ENCODE results near the gene IL3RA.

DNA sequence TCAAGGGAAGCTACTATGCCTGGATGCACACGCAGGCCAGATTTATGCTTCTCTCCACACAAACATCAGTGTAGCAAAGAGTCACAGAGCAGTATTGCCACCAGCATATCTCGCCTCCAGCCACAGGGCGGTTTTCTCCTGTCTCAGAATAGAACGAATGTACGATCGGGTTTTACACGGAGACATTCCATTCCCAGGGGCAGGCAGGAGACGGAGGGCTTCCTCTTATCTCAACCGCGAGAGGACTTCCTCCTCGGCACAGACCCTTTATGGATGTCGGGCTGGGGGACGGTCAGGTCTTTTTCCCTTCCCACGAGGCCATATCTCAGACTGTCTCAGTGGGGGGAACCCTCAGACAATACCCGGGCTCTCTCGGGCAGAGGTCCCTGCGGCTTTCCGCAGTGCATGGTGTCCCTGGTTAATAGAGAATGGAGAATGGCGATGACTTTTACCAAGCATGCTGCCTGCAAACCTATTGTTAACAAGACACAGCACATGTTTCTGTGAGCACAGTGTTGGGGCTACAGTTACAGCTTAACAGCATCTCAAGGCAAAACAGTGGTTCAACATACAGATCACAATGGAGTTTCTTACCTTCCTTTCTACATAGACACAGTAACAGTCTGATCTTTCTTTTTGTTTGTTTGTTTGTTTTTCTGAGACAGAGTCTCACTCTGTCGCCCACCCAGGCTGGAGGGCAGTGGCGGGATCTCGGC lies 43.9 kb upstream of the IL3RA start:
- TF ChIP-seq POLR2AphosphoS5 (IDR thresholded peaks at IDR 0.05; ENCODE audit: low read depth, low read length) (no peak), TAF1 (IDR thresholded peaks at IDR 0.05; ENCODE audit: borderline replicate concordance, insufficient read depth, low read length) (no peak), SIN3A (IDR thresholded peaks at IDR 0.05; ENCODE audit: borderline replicate concordance, insufficient read depth, low read length) (no peak), FOXP2 (optimal IDR thresholded peaks at IDR 0.05; ENCODE audit: borderline replicate concordance, extremely low read depth, extremely low read length, insufficient read depth) (no peak)
- TF ChIP-seq, protein P1, sequence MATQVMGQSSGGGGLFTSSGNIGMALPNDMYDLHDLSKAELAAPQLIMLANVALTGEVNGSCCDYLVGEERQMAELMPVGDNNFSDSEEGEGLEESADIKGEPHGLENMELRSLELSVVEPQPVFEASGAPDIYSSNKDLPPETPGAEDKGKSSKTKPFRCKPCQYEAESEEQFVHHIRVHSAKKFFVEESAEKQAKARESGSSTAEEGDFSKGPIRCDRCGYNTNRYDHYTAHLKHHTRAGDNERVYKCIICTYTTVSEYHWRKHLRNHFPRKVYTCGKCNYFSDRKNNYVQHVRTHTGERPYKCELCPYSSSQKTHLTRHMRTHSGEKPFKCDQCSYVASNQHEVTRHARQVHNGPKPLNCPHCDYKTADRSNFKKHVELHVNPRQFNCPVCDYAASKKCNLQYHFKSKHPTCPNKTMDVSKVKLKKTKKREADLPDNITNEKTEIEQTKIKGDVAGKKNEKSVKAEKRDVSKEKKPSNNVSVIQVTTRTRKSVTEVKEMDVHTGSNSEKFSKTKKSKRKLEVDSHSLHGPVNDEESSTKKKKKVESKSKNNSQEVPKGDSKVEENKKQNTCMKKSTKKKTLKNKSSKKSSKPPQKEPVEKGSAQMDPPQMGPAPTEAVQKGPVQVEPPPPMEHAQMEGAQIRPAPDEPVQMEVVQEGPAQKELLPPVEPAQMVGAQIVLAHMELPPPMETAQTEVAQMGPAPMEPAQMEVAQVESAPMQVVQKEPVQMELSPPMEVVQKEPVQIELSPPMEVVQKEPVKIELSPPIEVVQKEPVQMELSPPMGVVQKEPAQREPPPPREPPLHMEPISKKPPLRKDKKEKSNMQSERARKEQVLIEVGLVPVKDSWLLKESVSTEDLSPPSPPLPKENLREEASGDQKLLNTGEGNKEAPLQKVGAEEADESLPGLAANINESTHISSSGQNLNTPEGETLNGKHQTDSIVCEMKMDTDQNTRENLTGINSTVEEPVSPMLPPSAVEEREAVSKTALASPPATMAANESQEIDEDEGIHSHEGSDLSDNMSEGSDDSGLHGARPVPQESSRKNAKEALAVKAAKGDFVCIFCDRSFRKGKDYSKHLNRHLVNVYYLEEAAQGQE (IDR thresholded peaks at IDR 0.05; ENCODE audit: insufficient read depth in 1 of 2, low read depth in 2 of 2, low read length in 2 of 2): no peak

Data from PFSK-1 (cell line).